RPMI7951 (cell line): ENCODE results near the gene CD300LD. TPM values are rescaled to one million over a fixed set of nuclear protein-coding genes. Genes with fewer than 3 reads are reported as not detected.
"Not testable (repeated sequence)": the region's sequence is repeated elsewhere in the genome, so short reads cannot be mapped to it uniquely, and the experiment has no call there.

Source experiments
- DNase-seq: peaks from one replicate; pipeline ENCODE4 v3.0.0-alpha.2; 2012; ENCODE audit warnings: low read depth
- total RNA-seq: library from RNA; depleted of rRNA; stranded (reverse); fragments of >200 nt; shearing (Covaris generic); gene quantifications from 2 replicates; pipeline ENCODE4 v1.2.3, GENCODE V29; 2014

CD300LD gene
- total RNA-seq, 1 experiment from 2014 or later = not detected

DNA sequence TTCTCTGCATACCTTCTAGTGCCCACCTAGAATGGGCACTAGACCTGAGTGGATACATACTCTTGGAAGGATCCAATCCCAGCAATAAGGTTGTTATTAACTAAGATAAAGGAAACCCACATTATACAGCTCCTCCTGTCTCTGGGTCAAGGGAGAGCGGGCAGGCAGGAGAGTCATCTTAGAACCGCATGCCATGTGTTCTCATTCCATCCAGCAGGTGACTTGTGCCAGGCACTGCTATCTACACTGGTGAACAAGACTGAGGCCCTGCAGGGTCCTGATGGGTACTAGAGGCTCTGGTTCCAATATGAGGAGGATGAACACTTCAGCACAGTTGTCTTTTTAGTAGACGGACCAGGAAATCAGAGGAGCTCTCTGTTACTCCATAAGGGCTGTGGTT is 18.9 kb downstream of the CD300LD start:
- DNase-seq = no peak

DNA sequence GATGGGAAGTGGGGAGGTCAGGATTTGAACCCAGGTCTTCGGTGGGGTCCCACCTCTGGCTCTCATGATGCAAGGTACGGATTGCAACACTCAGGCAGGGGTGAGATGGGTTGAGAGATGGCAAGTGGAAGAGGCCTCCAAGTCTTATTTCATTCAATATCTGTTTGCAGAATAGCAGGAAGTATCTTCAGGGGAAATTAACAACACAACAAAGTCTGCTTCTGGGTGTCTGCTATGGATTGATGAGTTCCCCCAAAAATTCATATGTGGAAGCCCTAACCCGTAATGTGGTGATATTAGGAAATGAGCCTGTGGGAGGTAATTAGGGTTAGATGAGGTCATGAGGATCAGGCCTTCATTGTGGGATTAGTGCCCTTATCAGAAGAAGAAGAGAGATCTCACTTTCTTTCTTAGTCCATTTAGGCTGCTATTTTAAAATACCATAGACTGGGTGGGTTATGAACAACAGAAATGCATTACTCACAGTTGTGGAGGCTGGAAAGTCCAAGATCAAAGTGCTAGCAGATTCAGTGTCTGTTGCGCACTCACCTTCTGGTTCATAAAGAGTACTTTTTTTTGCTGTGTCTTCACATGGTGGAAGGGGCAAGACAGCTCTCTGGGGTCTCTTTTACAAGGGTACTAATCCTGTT is 20.3 kb downstream of the CD300LD start:
- DNase-seq = no peak

DNA sequence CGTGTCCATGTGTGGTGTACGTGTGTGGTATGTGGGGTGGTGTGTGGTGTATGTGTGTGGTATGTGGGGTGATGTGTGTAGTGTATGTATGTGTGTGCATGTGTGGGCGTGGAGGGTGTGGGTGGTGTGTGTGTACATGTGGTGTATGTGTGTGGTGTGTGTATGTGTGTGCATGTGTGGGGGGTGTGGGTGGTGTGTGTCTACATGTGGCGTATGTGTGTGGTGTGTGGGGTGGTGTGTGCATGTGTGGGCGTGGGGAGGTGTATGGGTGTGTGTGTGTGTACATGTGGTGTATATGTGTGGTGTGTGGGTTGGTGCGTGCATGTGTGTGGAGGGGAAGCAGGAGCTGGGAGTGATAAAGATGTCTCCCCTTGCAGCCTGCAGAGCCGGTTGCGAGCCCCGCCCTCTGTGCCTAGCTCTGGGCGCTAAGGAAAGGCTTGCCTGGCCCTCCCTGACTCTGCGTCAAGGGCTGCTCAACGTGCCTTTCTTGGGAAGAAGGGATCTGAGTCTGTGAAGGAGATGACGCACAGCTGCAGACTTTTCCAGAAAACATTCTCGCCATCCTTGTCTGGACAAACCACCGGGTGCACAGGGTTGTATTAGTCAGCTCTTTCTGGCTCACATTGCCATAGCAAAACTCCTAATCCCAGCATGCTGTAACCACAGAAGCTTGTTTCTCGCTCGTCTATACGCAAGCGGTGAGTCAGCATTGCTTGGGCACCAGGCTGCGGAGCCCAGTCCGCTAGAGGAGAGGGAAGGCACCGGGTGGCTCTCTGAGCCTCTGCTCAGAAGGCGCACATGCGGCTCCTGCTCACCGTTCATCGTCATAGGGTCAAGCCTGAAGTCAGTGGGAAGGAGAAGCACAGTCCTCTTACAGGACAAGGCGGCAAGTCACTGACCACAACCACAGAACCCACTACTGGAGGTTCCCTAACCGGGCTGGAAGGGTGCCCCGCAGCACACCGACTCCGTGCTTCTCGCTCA is 22.8 kb downstream of the CD300LD start:
- peak; percentile 99 for DNase-seq

DNA sequence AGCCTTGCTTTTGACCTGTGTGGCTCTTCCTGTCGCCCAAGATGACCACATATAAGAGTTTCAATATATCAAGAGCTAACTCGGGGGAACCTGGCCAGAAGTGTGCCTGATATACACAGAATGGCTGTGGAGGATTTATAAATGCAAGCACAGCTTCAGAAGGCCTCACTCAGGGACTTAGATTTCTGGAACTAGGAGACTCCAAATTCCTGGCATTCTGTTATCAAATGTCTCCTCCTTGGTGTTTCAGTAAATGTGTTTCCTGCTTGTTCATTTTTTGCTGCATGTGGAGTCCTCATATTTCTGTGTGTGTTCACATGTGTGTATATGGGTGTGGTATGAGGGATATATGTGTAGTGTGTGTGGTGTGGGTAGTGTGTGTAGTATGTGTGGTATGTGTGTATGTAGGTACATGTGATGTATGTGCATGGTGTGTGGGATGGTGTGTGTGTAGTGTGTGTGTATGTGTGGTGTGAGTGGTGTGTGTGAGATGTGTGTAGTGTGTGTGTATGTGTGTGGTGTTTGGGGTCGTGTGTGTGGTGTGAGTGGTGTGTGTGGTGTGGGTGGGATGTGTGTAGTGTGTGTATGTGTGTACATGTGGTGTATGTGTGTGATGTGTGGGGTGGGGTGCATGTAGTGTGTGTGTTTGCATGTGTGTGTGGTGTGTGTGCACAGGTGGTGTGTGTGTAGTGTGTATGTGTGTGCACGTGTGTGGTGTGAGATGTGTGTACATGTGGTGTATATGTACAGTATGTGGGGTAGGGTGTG is 23.8 kb downstream of the CD300LD start:
- no peak for DNase-seq

DNA sequence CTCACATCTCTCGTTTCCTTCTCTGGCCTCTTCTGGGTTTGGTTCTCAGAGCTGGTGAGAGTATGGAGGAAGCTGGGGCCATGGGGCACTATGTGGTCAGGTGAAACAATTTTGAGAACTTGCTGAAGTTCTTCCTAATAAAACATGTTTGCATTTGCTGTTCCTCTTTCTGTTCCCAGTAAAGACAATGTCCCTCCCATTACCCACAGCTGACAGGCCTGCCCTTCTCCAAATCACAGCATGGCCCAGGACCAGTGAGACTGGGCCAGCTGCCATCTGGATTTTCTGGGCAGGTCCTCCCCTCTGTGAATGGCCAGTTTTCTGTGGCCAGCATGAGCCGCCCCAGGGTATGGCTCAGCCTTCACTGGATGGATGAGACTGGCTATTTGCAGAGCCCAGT is 24.7 kb downstream of the CD300LD start, which contains the start of gene CD300H:
Gene CD300H, minus strand, starts transcription at position 113 of the 400 bp plus-strand sequence.
- peak; percentile 84 for DNase-seq

DNA sequence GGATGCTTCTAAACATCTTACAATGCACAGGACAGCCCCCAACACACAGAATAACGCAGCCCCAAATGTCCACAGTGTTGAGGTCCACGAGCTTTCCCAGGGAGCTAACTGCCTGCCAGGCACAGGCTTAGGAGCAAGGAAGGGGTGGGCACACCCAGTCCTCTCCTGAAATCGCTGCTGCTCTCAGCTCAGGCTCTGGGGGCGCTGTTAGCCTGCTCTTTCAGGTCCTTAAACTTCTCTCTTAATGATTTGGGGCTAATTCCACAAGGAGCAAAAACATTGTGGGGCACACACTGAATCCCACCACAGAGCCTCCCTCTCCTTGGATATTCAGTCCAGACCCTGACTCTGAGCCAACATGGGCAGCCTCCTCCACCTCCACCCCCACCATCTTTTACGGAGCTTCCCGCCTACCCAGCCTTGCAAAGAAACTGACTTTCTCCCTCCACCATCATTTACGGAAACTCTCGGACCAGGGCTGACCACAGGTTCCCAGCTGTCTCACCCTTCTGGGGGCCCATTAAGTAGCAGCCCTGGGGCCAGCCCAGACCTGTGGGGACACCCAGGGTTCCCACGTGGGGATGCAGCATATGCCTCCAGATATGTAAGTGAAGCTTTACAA is 25.8 kb downstream of the CD300LD start:
- DNase-seq = peak; percentile 41

DNA sequence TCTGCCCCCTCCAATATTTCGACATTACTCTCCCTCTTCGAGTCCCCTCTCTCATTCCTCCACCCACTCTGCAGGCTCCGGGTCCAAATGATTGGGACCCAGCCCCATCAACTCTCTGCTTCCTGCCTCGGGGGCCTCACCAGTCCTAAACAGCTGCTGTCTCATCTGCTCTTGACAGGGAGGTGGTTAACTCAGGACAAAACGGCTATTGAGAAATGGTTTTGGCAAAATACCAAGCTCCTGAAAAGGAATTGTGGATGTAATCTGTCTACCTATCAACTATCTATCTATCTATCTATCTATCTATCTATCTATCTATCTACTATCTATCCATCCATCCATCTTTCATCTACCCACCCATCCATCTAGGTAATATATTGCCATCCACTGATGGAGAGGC is 27.0 kb downstream of the CD300LD start:
- DNase-seq = no peak

DNA sequence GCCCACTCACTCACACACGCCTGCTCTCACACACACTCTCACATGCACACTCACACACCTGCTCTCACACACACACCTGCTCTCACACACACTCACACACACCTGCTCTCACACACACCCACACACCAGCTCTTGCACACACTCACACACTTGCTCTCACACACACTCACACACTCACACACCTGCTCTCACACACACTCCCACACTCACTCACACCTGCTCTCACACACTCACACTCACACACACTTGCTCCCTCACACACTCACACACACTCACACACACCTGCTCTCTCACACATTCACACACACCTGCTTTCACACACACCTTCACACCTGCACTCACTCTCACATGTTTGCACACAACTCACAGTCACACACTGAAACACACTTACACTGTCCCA is 28.7 kb downstream of the CD300LD start:
- DNase-seq = no peak

DNA sequence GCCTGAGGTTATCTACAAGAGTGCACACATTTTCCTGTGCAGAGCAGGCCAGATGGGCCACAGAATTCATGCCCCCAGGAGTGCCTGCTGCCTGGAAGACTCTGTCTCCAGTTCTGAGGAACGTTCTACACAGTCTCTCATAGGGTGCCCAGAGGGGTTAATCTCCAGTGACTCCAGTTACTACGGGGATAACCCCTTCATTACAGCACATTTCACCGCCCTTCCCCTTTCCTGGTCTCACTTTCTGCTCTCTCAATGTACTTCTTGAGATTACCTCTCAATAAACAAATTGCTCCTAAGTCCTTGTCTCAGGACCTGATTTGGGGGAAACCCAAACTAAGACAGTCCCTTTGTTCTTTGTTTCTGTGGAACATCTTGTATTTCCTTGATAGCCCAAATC is 30.5 kb downstream of the CD300LD start:
- DNase-seq = no peak

DNA sequence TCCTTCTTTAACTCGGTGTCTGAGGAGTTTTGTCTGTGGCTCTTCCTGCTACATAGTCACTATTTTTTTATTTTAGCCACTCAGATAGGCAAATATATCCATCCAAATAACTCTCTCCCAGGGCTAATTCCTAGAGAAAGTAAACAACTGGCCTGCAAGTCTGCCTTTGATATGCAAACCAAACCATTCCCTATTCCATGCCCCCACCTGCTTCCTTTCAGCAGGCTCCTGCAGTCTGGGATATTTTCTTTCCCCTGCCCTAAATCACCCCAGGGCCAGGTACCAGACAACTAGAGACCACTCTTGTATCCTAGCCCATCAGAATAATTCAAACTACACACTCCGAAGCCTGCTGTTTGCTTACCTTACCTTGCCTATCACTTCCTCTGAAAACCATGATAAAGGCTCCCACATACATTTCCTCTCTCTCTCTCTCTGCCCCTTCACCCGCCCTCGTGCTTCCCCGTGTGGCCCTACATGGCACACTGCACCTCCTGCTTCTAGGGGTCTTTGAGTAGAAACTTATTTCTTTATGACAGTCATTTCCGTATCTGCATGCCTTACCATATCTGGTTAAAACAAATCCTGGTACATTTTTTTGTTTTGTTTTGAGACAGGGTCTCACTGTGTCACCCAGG is 33.1 kb downstream of the CD300LD start:
- DNase-seq = no peak

DNA sequence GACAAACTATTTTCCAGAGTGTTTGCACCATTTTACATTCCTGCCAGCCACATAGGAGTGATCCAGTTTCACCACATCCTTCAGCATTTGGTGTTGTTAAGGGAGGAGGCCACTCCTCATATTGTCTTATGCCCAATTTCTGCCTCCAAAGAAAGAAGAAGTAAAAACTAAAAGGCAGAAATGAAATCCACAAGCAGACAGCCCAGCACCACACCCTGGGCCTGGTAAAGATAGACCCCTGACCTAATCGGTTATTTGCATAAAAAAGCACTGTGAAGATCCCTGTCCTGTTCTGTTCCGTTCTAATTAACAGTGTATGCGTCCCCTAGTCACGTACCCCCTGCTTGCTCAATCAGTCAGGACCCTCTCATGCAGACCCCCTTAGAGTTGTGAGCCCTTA is 33.7 kb downstream of the CD300LD start:
- DNase-seq = not testable (repeated sequence)

DNA sequence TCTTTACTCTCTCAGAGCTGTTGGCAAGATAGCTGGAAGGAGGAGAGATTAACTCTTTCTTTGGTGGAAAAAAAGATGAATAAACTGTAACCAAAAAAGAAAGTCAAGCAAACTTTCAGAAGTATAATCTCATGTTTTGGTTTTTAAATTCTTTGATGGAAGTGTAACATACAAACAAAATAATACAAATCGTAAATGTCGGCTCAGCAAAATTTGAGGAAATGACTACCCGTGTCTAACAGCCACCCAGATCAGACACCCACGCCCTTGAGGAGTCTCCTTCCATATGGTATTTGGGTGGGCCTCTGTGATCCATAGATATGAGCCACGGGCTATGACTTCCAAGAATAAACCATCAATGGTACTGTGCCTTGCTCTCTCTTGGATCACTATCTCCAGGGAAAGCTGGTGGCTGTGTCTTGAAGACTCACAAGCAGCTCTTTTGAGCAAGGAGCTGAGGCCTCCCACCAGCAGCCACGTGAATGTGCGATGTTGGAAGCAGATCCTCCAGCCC is 36.6 kb downstream of the CD300LD start:
- DNase-seq = no peak

DNA sequence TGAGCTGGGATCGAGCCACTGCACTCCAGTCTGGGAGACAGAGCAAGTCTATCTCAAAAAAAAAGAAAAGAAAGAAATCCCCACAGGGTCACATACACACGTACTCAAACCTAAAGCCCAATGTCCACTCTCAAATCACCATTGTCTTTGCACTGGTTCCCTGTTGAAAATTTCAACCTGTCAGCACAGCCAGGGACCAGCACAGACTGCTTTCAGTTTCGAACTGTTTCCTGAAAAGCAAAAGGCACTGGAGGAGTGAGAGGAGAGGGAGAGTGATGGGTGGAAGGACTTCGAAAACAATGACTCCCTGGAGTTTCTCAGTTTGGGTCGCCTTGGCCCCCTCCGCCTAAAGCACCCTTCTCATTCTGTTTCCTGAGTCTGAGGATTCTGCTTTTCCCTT is 37.2 kb downstream of the CD300LD start:
- no peak for DNase-seq

DNA sequence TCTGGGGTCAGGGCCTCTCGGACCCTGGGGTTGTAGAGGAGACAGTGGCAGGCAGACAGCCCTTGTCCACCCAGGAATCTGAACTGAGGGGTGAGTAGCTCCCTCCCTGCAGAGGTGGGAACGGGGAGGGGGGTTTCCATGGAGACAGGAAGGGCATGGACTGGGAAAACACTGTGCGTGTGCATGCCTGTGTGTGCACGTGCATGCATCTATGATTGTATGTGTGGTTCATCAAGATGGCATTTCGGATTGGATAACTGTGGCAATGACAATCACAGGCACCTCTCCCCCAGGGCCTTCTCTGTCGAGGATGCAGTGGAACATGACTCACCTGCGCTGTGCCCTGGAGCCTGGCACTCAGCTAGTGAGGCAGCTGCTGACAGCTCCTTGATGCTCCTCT is 40.0 kb downstream of the CD300LD start:
- peak; percentile 39 for DNase-seq

DNA sequence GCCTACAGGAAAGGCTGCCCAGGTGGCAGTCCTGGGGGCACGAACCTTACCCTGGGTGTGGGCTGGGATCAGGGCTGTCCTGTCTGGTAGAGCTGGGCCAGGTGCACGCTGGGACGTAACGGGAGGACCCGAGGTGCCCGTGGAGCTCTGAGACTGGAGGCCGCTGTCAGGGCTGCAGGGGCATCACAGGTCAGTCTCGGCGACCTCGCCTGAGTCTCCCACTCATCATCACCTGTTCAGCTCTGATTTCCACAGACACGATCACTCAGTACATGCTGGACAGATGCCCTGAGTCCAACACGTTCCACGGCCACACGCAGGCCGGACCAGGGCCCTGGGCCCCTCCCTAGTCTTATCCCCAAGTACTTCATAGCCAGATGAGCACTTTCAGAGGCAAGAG is 41.5 kb downstream of the CD300LD start:
- DNase-seq = no peak

DNA sequence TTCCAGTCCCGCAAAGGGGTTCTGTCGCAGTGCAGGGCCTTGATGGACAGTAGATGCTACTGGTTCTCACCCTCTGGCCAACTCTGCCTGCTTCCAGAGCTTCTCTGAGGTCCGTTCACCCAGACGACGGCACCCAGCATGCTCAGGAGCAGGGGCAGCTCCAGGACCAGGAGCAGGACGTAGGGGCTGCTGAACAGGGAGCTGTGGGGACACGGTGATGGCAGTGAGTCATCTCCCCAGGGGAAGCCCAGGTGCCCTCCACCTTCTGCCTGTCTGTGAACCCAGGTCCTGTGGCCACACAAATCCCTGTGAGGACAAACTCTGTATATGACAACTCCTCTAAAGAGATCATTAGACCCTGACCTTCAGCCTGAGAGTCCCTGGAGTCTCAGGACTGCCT is 42.7 kb downstream of the CD300LD start:
- no peak for DNase-seq

DNA sequence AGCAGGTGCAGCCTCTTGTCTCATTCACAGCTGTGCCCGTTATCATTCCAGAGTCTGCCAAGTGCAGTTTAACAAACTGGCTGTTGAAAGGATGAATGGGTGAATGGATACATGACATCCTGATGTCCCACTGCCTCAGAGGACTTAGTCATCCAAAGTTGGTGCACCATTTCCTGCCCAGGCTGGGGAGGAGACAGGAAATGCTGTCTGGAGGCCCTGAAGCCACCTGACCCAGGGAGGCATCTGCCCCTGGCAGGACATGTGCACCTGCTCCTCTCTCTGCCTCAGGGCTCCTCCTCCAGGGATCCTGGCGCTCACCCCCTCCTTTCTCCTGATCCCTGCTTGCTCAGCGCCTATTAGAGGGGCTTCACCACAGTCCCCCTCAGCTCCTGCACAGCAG is 44.3 kb downstream of the CD300LD start:
- DNase-seq = peak; percentile 42

DNA sequence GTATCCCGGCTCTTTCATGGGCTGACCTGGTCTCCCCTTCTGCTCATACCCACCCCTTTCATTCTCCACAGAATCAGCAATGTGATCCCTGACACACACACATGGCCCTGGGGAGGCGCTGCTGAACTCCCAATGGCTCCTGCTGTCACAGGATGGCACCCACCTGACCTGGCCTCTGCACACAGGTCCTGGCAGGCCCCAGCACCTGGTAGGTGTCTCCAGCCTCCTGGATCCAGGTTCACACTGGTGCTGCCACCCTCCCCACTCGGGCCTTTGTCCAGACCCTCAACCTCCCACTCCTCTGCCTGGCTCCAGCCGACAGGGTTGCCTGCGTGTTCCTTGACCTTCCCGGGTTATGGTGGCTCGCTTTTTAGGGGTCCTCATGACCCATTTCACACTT is 44.8 kb downstream of the CD300LD start:
- no peak for DNase-seq

DNA sequence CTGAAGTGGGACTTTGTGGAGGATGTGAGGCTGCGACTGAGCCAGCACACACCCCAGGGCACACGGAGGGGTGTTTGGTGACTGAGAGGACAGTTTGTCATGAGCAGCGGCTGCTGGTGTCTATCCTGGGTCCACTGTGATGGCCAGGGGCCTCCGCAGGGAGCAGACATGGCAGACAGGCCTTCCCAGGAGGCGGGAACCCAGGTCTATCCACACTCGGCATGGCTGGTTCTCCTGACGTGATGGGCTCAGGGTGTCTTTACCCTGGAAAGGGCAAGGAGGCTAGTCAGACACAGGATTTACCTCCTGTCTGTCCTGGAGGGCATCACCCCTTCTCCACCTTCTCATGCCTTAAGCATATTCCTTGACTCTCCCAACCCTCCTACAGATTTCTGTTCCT is 45.5 kb downstream of the CD300LD start:
- no peak for DNase-seq

DNA sequence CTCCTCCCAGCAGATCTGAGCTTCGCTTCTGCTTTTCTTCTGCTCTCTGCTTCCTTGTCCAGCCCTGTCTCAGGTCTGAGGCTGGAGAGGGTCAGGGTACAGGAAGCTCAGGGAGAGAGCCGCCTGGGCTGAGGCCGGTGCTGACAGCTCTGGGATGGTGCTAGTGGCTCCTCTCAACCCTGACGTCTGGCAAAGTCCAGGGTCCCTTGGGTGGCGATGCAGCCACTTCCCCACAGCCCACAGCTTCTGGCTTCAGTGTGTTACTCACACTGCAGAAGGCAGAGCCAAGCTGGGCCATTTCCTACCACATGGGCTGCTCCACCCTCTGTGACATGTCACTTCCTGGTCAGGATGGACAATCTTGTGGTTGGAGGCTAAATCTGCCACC is 46.2 kb downstream of the CD300LD start, which contains the start of gene CD300C:
Gene CD300C, minus strand, starts transcription at position 273 of the 388 bp plus-strand sequence. CDS start 333 bp downstream, outside the sequence.
- no peak for DNase-seq
